HEK293 (cell line): ENCODE results near the gene LAMB1.

ENCODE experiments used
- CTCF ChIA-PET: fragments of 350-600 bp; formaldehyde crosslinking; extraction: SDS; loops from one replicate; lab custom pipeline; 2021; ENCODE audit warnings: antibody characterized with exemption; lab: Yijun Ruan, JAX
- POLR2A ChIA-PET: fragments of 300-600 bp; formaldehyde crosslinking; extraction: SDS; loops from one replicate; lab custom pipeline; 2020; ENCODE audit warnings: antibody characterized with exemption, inconsistent platforms; lab: Yijun Ruan, JAX
- H3K27ac ChIP-seq: fragments of 200-500 bp; sonication (Bioruptor generic); 2 replicates; pipeline ENCODE4 v1.5.1; 2014; ENCODE audit warnings: low read depth, low read length, control low read depth, inconsistent platforms; ENCODE audit errors: extremely low read depth
- H3K36me3 ChIP-seq, 2 experiments: fragments of 200-500 bp in 1 of 2; sonication (Bioruptor generic) in 1 of 2; 1 replicate in 1 of 2; 2 replicates in 1 of 2; pipeline ENCODE4 v1.5.1; 2014 to 2017; ENCODE audit warnings: inconsistent platforms in 2 of 2, low read length in 2 of 2; ENCODE audit not compliant: control insufficient read depth in 2 of 2, insufficient read depth in 1 of 2
- H3K4me1 ChIP-seq: fragments of 200-500 bp; sonication (Bioruptor generic); 2 replicates; pipeline ENCODE4 v1.5.1; 2014; ENCODE audit warnings: mild to moderate bottlenecking, low read length, inconsistent platforms; ENCODE audit not compliant: control insufficient read depth, insufficient read depth
- H3K4me3 ChIP-seq: 2 replicates; pipeline ENCODE4 v1.5.1; 2011; ENCODE audit warnings: low read depth, mild to moderate bottlenecking, control low read depth, low read length, moderate library complexity
- H3K9me3 ChIP-seq: fragments of 200-500 bp; sonication (Bioruptor generic); 2 replicates; pipeline ENCODE4 v1.5.1; 2014; ENCODE audit warnings: low read depth, low read length, inconsistent platforms; ENCODE audit not compliant: control insufficient read depth, insufficient read depth
- CTCF ChIP-seq: fragments of 450-650 bp; formaldehyde crosslinking; IDR thresholded peaks from 2 replicates; pipeline ENCODE4 v1.5.1; 2016; ENCODE audit warnings: missing biosample characterization, missing genetic modification characterization
- EGR2 ChIP-seq: fragments of 450-650 bp; formaldehyde crosslinking; IDR thresholded peaks from 2 replicates; pipeline ENCODE4 v1.5.1; 2016; ENCODE audit warnings: low read depth, missing biosample characterization, missing genetic modification characterization
- GLI4 ChIP-seq: fragments of 450-650 bp; formaldehyde crosslinking; IDR thresholded peaks from 2 replicates; pipeline ENCODE4 v1.5.1; 2016; ENCODE audit warnings: missing biosample characterization, missing genetic modification characterization
- GLIS1 ChIP-seq: fragments of 450-650 bp; formaldehyde crosslinking; IDR thresholded peaks from 2 replicates; pipeline ENCODE4 v1.5.1; 2016; ENCODE audit warnings: missing biosample characterization, missing genetic modification characterization
- HOXA7 ChIP-seq: sonication (generic); formaldehyde crosslinking; IDR thresholded peaks from 2 replicates; pipeline ENCODE4 v1.8.1; 2022; ENCODE audit warnings: missing genetic modification reagents, borderline replicate concordance
- KLF16 ChIP-seq: fragments of 450-650 bp; formaldehyde crosslinking; IDR thresholded peaks from 2 replicates; pipeline ENCODE4 v1.5.1; 2017; ENCODE audit warnings: missing biosample characterization, missing genetic modification characterization
- KLF9 ChIP-seq: fragments of 450-650 bp; formaldehyde crosslinking; IDR thresholded peaks from 2 replicates; pipeline ENCODE4 v1.5.1; 2016; ENCODE audit warnings: missing biosample characterization, missing genetic modification characterization, low read depth
- OSR2 ChIP-seq: fragments of 450-650 bp; formaldehyde crosslinking; IDR thresholded peaks from 2 replicates; pipeline ENCODE4 v1.5.1; 2016; ENCODE audit warnings: missing biosample characterization, missing genetic modification characterization
- OVOL3 ChIP-seq: fragments of 450-650 bp; formaldehyde crosslinking; IDR thresholded peaks from 2 replicates; pipeline ENCODE4 v1.5.1; 2016; ENCODE audit warnings: missing biosample characterization, missing genetic modification characterization
- ZBTB17 ChIP-seq: fragments of 450-650 bp; formaldehyde crosslinking; IDR thresholded peaks from 2 replicates; pipeline ENCODE4 v1.5.1; 2016; ENCODE audit warnings: missing biosample characterization, missing genetic modification characterization
- ZBTB6 ChIP-seq: fragments of 450-650 bp; formaldehyde crosslinking; IDR thresholded peaks from 2 replicates; pipeline ENCODE4 v1.5.1; 2017; ENCODE audit warnings: missing biosample characterization, missing genetic modification characterization
- ZFP3 ChIP-seq: fragments of 450-650 bp; formaldehyde crosslinking; IDR thresholded peaks from 2 replicates; pipeline ENCODE4 v1.5.1; 2016; ENCODE audit warnings: low read depth, missing biosample characterization, missing genetic modification characterization
- ZFP69B ChIP-seq: fragments of 450-650 bp; formaldehyde crosslinking; IDR thresholded peaks from 2 replicates; pipeline ENCODE4 v1.5.1; 2016; ENCODE audit warnings: missing biosample characterization, missing genetic modification characterization
- ZNF426 ChIP-seq: fragments of 450-650 bp; formaldehyde crosslinking; IDR thresholded peaks from 2 replicates; pipeline ENCODE4 v1.5.1; 2017; ENCODE audit warnings: missing biosample characterization, missing genetic modification characterization, mild to moderate bottlenecking, inconsistent platforms, moderate library complexity
- ZNF558 ChIP-seq: fragments of 450-650 bp; formaldehyde crosslinking; IDR thresholded peaks from 2 replicates; pipeline ENCODE4 v1.5.1; 2016; ENCODE audit warnings: missing biosample characterization, missing genetic modification characterization
- ZNF654 ChIP-seq: fragments of 450-650 bp; formaldehyde crosslinking; IDR thresholded peaks from 2 replicates; pipeline ENCODE4 v1.5.1; 2016; ENCODE audit warnings: low read depth, missing biosample characterization, missing genetic modification characterization
- ZNF660 ChIP-seq: fragments of 450-650 bp; IDR thresholded peaks from 2 replicates; pipeline ENCODE4 v1.5.1; 2018; ENCODE audit warnings: missing biosample characterization, mild to moderate bottlenecking, missing genetic modification characterization
- ZNF677 ChIP-seq: fragments of 450-650 bp; IDR thresholded peaks from 2 replicates; pipeline ENCODE4 v1.5.0; 2018; ENCODE audit warnings: missing biosample characterization, mild to moderate bottlenecking, missing genetic modification characterization, moderate library complexity
- ZNF692 ChIP-seq: fragments of 450-650 bp; formaldehyde crosslinking; IDR thresholded peaks from 2 replicates; pipeline ENCODE4 v1.5.1; 2016; ENCODE audit warnings: missing biosample characterization, missing genetic modification characterization
- ZNF768 ChIP-seq: fragments of 450-650 bp; formaldehyde crosslinking; IDR thresholded peaks from 2 replicates; pipeline ENCODE4 v1.5.1; 2018; ENCODE audit warnings: missing biosample characterization, mild to moderate bottlenecking, missing genetic modification characterization
- ZNF792 ChIP-seq: fragments of 450-650 bp; formaldehyde crosslinking; IDR thresholded peaks from 2 replicates; pipeline ENCODE4 v1.5.1; 2016; ENCODE audit warnings: missing biosample characterization, missing genetic modification characterization
- ZXDB ChIP-seq: fragments of 450-650 bp; formaldehyde crosslinking; IDR thresholded peaks from 2 replicates; pipeline ENCODE4 v1.5.1; 2016; ENCODE audit warnings: missing biosample characterization, missing genetic modification characterization

The LAMB1 gene

GRCh38 chr7:107876916-107877315 lies 126.0 kb downstream of the LAMB1 start:
- no peaks in the 10 kb centered on the region for H3K9me3 ChIP-seq
- CTCF ChIA-PET, result interaction anchor here (0.5 to 8.2 kb wide), 5 partner anchors 134 to 696 kb away, joined by 3 to 106 read pairs (median 3); partner anchors contain the start of gene CBLL1
- no peaks in the 10 kb centered on the region for H3K36me3 ChIP-seq
- no peak overlapping the region for H3K4me3 ChIP-seq
- H3K27ac ChIP-seq, result no peak overlapping the region
- TF ChIP-seq ZNF792 (no peak), ZFP3 (tag by site-specific recombination) (no peak), OSR2 (tag by site-specific recombination) (no peak), ZNF677 (tag by site-specific recombination) (no peak), ZNF426 (tag by site-specific recombination) (no peak), GLI4 (tag by site-specific recombination) (no peak), GLIS1 (no peak), OVOL3 (tag by site-specific recombination) (no peak), KLF16 (tag by site-specific recombination) (no peak), EGR2 (tag by site-specific recombination) (no peak), ZNF558 (tag by site-specific recombination) (no peak), ZBTB17 (tag by site-specific recombination) (no peak)
- H3K4me1 ChIP-seq, result no peaks in the 10 kb centered on the region
- POLR2A ChIA-PET, result interaction anchor here (0.6 kb wide), 1 partner anchor 297 kb away, joined by 5 read pairs; the partner anchor contains the start of gene BCAP29

GRCh38 chr7:107874605-107875446 lies 128.1 kb downstream of the LAMB1 start:
- ChIA-PET POLR2A (interaction anchor here (0.6 to 1.9 kb wide), 3 partner anchors 129 to 696 kb away, joined by 3 to 13 read pairs (median 3); partner anchors contain the start of gene CBLL1), CTCF (interaction anchor here (0.6 to 8.2 kb wide), 37 partner anchors 15 to 1177 kb away, joined by 3 to 106 read pairs (median 3); partner anchors contain the start of gene CBLL1)
- no peaks in the 10 kb centered on the region for H3K9me3 ChIP-seq
- no peaks in the 10 kb centered on the region for H3K4me1 ChIP-seq
- no peaks in the 10 kb centered on the region for H3K36me3 ChIP-seq
- TF ChIP-seq KLF9 (tag by site-specific recombination) (no peak), CTCF (peak; percentile 68), ZXDB (tag by site-specific recombination) (no peak), ZBTB17 (tag by site-specific recombination) (0 out of 2 replicates have a peak, but pooled peaks have one; percentile 46), ZNF692 (tag by site-specific recombination) (peak; percentile 66), HOXA7 (CRISPR knock-in tag) (no peak), ZFP69B (tag by site-specific recombination) (0 out of 2 replicates have a peak, but pooled peaks have one; percentile 40), ZNF660 (tag by site-specific recombination) (0 out of 2 replicates have a peak, but pooled peaks have one; percentile 32), ZBTB6 (tag by site-specific recombination) (peak; percentile 72; the same call in 1 of the 2 replicates), ZNF768 (peak; percentile 66; the same call in 1 of the 2 replicates), ZNF654 (tag by site-specific recombination) (peak; percentile 93)
- no peak overlapping the region for H3K4me3 ChIP-seq
- no peak overlapping the region for H3K27ac ChIP-seq
